Esophagus squamous epithelium (tissue), 4 donors: Measurements from ENCODE around the gene RNF38.

Source experiments
- CTCF ChIP-seq, 6 experiments: fragments of 450-650 bp in 4 of 6; fragments of 200-600 bp in 2 of 6; sonication (generic) in 2 of 6; IDR thresholded peaks; one replicate each; pipeline ENCODE4 v1.5.1; 2016 to 2019; ENCODE audit warnings: antibody characterized with exemption in 6 of 6, mild to moderate bottlenecking in 4 of 6, moderate library complexity in 4 of 6
- POLR2A ChIP-seq, 4 donors: fragments of 450-650 bp; IDR thresholded peaks; one replicate each; pipeline ENCODE4 v1.6.1; 2017; ENCODE audit warnings: antibody characterized with exemption in 4 of 4, mild to moderate bottlenecking in 4 of 4, moderate library complexity in 3 of 4

- TF ChIP-seq CTCF (IDR thresholded peaks at IDR 0.05) (peak; percentile 91 to 96 (median 94)), POLR2A (IDR thresholded peaks at IDR 0.05) (no peak)
These were observed 7.2 kb upstream of the RNF38 start for GRCh38 chr9:36407122-36407723.
